ENCODE results near the gene TTC23. TPM values are rescaled to one million over a fixed set of nuclear protein-coding genes. Genes with fewer than 3 reads are reported as not detected.
"Not testable (repeated sequence)": the region's sequence is repeated elsewhere in the genome, so short reads cannot be mapped to it uniquely, and the experiment has no call there.

Gene TTC23
- total RNA-seq, 1 donor from 2014 or later = 2.7 TPM

- H3K4me3 Mint-ChIP-seq = no peak overlapping the region
- H3K9me3 Mint-ChIP-seq = no peaks in the 10 kb centered on the region
- H3K36me3 Mint-ChIP-seq (ENCODE audit: low read depth) = no peaks in the 10 kb centered on the region
- ChIA-PET POLR2A (no interaction called here), CTCF (interaction anchor here (0.7 kb wide), 1 partner anchor 28 kb away, joined by 3 read pairs; no protein-coding TSS in a partner anchor)
- DNase-seq = no peak
- ATAC-seq (ENCODE audit: low read depth) = no peak
- no peak for TF ChIP-seq CTCF (IDR thresholded peaks at IDR 0.05)
- H3K4me1 Mint-ChIP-seq = no peaks in the 10 kb centered on the region
- no peak overlapping the region for H3K27ac Mint-ChIP-seq
- peaks cover 3% of the 10 kb centered on the region for H3K27me3 Mint-ChIP-seq
- intact Hi-C loops (cut with micrococcal nuclease) = no loop called here
Observed at GRCh38 chr15:99114511-99115299, 134.7 kb downstream of the TTC23 start.

GRCh38 chr15:99113547-99114271 is 135.7 kb downstream of the TTC23 start:
- ATAC-seq (ENCODE audit: low read depth) = no peak

DNA sequence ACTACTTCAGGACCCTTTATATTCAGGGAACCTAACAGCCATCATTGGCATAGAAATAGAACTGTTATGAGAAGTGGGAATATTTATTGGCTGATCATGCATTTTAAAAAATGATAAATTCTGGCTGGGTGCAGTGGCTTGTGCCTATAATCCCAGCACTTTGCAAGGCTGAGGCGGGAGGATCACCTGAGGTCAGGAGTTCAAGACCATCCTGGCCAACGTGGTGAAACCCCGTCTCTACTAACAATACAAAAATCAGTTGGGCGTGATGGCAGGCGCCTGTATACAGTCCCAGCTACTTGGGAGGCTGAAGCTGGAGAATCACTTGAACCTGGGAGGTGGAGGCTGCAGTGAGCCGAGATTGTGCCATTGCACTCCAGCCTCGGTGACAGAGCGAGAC is 137.7 kb downstream of the TTC23 start:
- H3K4me1 Mint-ChIP-seq; intact Hi-C loops (cut with micrococcal nuclease); POLR2A ChIA-PET; ATAC-seq (ENCODE audit: low read depth); CTCF ChIA-PET; H3K9me3 Mint-ChIP-seq; H3K27ac Mint-ChIP-seq; H3K4me3 Mint-ChIP-seq; H3K36me3 Mint-ChIP-seq (ENCODE audit: low read depth); DNase-seq: not testable (repeated sequence)
- peaks cover 15% of the 10 kb centered on the region for H3K27me3 Mint-ChIP-seq

More at GRCh38 chr15:99113547-99114271, 135.7 kb downstream of the TTC23 start:
- Mint-ChIP-seq H3K27me3 (peaks cover 10% of the 10 kb centered on the region), H3K9me3 (no peaks in the 10 kb centered on the region), H3K27ac (no peak overlapping the region), H3K36me3 (ENCODE audit: low read depth) (no peaks in the 10 kb centered on the region), H3K4me3 (no peak overlapping the region), H3K4me1 (no peaks in the 10 kb centered on the region)
- DNase-seq = no peak
- intact Hi-C loops (cut with micrococcal nuclease) = no loop called here
- CTCF ChIA-PET = interaction anchor here (0.7 kb wide), 1 partner anchor 27 kb away, joined by 3 read pairs; no protein-coding TSS in a partner anchor
- TF ChIP-seq CTCF (IDR thresholded peaks at IDR 0.05) = no peak
- POLR2A ChIA-PET = no interaction called here

- Mint-ChIP-seq H3K36me3 (ENCODE audit: low read depth) (no peaks in the 10 kb centered on the region), H3K4me1 (peaks cover 4% of the 10 kb centered on the region), H3K4me3 (no peak overlapping the region), H3K27ac (no peak overlapping the region), H3K9me3 (no peaks in the 10 kb centered on the region), H3K27me3 (peaks cover 21% of the 10 kb centered on the region)
- ChIA-PET CTCF (no interaction called here), POLR2A (no interaction called here)
- no peak for ATAC-seq (ENCODE audit: low read depth)
- DNase-seq = no peak
- intact Hi-C loops (cut with micrococcal nuclease) = no loop called here
- no peak for TF ChIP-seq CTCF (IDR thresholded peaks at IDR 0.05)
Observed at GRCh38 chr15:99110581-99111320, 138.6 kb downstream of the TTC23 start.

GRCh38 chr15:99110093-99110492 is 139.3 kb downstream of the TTC23 start:
- Mint-ChIP-seq H3K9me3 (no peaks in the 10 kb centered on the region), H3K27me3 (peaks cover 21% of the 10 kb centered on the region), H3K27ac (no peak overlapping the region), H3K4me1 (peaks cover 4% of the 10 kb centered on the region), H3K4me3 (no peak overlapping the region), H3K36me3 (ENCODE audit: low read depth) (no peaks in the 10 kb centered on the region)
- DNase-seq (no peak), ATAC-seq (ENCODE audit: low read depth) (no peak)
- TF ChIP-seq CTCF (IDR thresholded peaks at IDR 0.05) = no peak
- ChIA-PET POLR2A (no interaction called here), CTCF (no interaction called here)
- intact Hi-C loops (cut with micrococcal nuclease) = no loop called here
